ENCODE measurements around the gene TGFBR3.

GRCh38 chr1:91778964-91779363, 107.0 kb downstream of the TGFBR3 start:
- TF ChIP-seq CTCF (IDR thresholded peaks at IDR 0.05) (no peak), POLR2A (IDR thresholded peaks at IDR 0.05) (no peak)

Data from Peyer's patch (tissue), 4 donors.